Body of pancreas (tissue), 4 donors: ENCODE measurements around the gene RFC2.

ENCODE experiments used
- POLR2A ChIP-seq, 3 donors: fragments of 450-650 bp; IDR thresholded peaks; one replicate each; pipeline ENCODE4 v1.6.1; 2016; ENCODE audit warnings: antibody characterized with exemption in 3 of 3, mild to moderate bottlenecking in 2 of 3
- TF ChIP-seq, protein P1 (sequence below), 7 experiments: fragments of 450-650 bp in 4 of 7; fragments of 200-600 bp in 3 of 7; sonication (generic) in 3 of 7; IDR thresholded peaks; one replicate each; pipeline ENCODE4 v1.5.1; 2016 to 2019; ENCODE audit warnings: antibody characterized with exemption in 7 of 7

GRCh38 chr7:74226633-74227032, 27.6 kb downstream of the RFC2 start:
- TF ChIP-seq, protein P1, sequence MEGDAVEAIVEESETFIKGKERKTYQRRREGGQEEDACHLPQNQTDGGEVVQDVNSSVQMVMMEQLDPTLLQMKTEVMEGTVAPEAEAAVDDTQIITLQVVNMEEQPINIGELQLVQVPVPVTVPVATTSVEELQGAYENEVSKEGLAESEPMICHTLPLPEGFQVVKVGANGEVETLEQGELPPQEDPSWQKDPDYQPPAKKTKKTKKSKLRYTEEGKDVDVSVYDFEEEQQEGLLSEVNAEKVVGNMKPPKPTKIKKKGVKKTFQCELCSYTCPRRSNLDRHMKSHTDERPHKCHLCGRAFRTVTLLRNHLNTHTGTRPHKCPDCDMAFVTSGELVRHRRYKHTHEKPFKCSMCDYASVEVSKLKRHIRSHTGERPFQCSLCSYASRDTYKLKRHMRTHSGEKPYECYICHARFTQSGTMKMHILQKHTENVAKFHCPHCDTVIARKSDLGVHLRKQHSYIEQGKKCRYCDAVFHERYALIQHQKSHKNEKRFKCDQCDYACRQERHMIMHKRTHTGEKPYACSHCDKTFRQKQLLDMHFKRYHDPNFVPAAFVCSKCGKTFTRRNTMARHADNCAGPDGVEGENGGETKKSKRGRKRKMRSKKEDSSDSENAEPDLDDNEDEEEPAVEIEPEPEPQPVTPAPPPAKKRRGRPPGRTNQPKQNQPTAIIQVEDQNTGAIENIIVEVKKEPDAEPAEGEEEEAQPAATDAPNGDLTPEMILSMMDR (IDR thresholded peaks at IDR 0.05), result no peak
- no peak for TF ChIP-seq POLR2A (IDR thresholded peaks at IDR 0.05)
